HL-60 (cell line): ENCODE data around the gene CMIP.
A peak's percentile ranks its signal among the peaks of the same experiment; 100 is the strongest.

Experiments used
- DNase-seq, 2 experiments: peaks; one replicate each; pipeline ENCODE4 v3.0.0-alpha.2; 2010 to 2020; ENCODE audit warnings: low read depth in 1 of 2, low spot score in 1 of 2
- H3K27ac ChIP-seq: fragments of 250-450 bp; sonication (Bioruptor Pico); replicated peaks from 2 replicates; pipeline ENCODE4 v1.5.1; 2020; ENCODE audit warnings: mild to moderate bottlenecking, moderate library complexity
- H3K27me3 ChIP-seq: fragments of 250-450 bp; sonication (Bioruptor Pico); 2 replicates; pipeline ENCODE4 v1.5.1; 2021; ENCODE audit warnings: mild to moderate bottlenecking, moderate library complexity; ENCODE audit not compliant: insufficient read depth, poor library complexity, severe bottlenecking
- H3K4me3 ChIP-seq: replicated peaks from 2 replicates; pipeline ENCODE4 v1.5.1; 2011; ENCODE audit warnings: mild to moderate bottlenecking, control low read depth, low read length; ENCODE audit not compliant: insufficient read depth
- GABPA ChIP-seq: IDR thresholded peaks from 2 replicates; pipeline ENCODE4 v1.6.1; 2012; ENCODE audit warnings: low read depth
- POLR2AphosphoS5 ChIP-seq: IDR thresholded peaks from 2 replicates; pipeline ENCODE4 v1.6.1; 2012; ENCODE audit warnings: low read depth
- SPI1 ChIP-seq: IDR thresholded peaks from 2 replicates; pipeline ENCODE4 v1.6.1; 2012; ENCODE audit warnings: low read depth, mild to moderate bottlenecking, borderline replicate concordance
- TF ChIP-seq, protein P1 (sequence below): IDR thresholded peaks from 2 replicates; pipeline ENCODE4 v1.6.1; 2012; ENCODE audit warnings: low read depth; ENCODE audit not compliant: insufficient replicate concordance
- TF ChIP-seq, protein P2 (sequence below): IDR thresholded peaks from one replicate; pipeline ENCODE4 v1.5.1; 2011; ENCODE audit warnings: low read length, control low read depth, inconsistent platforms; ENCODE audit not compliant: insufficient read depth

CMIP gene

DNA sequence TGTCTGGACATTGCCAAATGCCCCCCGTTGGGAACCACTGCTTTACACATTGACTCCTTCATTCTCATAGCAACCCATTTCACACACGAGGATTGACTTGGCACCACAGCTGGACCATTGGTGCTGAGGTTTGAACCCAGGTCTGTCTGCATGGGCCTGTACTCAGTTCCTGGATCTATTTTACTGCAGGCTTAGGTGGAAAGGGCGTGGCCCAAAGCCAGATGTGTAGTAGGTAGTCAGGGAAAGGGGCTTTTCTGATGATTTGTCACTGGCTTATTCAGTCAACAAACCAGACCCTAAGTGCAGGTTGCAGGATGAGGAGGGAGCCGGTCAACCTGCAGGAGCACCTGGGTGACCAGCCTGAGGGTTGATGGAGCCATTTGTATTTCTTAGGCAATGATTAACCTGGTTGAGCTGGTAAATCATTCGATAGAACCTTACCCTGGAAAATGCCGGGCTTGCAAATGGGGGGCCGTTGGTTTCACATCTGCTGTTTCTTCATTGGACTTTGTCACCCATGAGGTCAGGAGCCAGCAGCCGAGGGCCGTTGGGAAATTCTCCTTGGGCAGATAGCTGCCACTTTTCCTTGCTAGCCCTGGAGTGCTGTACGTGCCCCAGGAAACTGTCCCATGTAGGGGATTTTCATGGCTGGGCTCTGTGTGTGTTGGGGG is 104.4 kb downstream of the CMIP start:
- no peak overlapping the region; the same call in 1 of the 2 replicates for H3K27ac ChIP-seq
- no peaks in the 10 kb centered on the region for H3K27me3 ChIP-seq
- TF ChIP-seq SPI1, result no peak
- DNase-seq, result peak in 1 of 2 experiments; percentile 33
- no peak overlapping the region for H3K4me3 ChIP-seq

DNA sequence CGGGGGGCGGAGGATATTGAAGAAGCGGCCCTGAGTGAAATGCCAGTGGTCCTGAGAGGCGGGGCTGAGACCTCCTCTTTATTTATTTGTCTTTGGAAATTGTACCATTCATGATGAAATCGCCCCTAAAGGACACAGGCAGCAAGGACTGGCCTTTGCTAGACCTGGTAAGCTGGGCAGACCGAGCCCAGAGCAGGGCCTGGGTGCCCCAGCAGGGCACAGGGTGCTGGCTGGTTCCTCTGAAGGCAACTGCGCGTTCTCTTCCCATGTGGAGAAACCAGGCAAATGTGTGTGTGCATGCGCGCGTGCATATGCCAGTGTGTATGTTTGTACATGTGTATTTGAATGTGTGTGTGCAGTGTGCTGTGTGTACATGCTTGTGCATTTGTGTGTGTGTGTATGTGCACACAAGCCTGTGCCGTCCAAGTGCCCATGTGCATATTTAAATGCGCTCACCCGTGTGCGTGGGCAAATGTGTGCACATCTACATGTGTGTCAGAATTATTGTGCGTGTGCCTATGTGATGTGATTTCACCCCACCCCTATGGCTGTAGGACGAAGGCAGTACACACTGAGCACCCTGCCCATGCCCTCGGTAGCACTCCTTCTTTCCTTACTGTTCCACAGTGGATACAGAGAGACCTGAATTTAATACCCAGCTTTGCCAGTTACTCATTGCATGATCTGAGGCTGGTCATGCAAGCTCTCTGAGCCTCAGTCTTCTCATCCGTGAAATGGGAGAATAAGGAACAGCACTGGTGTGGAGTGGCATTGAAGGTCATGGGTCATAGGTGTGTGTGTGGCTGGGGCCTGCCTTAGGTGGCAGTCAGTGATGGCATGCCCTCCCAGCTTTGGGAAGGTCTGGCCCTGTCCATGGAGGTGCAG is 105.2 kb downstream of the CMIP start:
- H3K27me3 ChIP-seq, result no peaks in the 10 kb centered on the region
- no peak for TF ChIP-seq GABPA
- TF ChIP-seq SPI1, result no peak
- no peak for TF ChIP-seq POLR2AphosphoS5
- TF ChIP-seq, protein P1, sequence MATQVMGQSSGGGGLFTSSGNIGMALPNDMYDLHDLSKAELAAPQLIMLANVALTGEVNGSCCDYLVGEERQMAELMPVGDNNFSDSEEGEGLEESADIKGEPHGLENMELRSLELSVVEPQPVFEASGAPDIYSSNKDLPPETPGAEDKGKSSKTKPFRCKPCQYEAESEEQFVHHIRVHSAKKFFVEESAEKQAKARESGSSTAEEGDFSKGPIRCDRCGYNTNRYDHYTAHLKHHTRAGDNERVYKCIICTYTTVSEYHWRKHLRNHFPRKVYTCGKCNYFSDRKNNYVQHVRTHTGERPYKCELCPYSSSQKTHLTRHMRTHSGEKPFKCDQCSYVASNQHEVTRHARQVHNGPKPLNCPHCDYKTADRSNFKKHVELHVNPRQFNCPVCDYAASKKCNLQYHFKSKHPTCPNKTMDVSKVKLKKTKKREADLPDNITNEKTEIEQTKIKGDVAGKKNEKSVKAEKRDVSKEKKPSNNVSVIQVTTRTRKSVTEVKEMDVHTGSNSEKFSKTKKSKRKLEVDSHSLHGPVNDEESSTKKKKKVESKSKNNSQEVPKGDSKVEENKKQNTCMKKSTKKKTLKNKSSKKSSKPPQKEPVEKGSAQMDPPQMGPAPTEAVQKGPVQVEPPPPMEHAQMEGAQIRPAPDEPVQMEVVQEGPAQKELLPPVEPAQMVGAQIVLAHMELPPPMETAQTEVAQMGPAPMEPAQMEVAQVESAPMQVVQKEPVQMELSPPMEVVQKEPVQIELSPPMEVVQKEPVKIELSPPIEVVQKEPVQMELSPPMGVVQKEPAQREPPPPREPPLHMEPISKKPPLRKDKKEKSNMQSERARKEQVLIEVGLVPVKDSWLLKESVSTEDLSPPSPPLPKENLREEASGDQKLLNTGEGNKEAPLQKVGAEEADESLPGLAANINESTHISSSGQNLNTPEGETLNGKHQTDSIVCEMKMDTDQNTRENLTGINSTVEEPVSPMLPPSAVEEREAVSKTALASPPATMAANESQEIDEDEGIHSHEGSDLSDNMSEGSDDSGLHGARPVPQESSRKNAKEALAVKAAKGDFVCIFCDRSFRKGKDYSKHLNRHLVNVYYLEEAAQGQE, result no peak
- TF ChIP-seq, protein P2, sequence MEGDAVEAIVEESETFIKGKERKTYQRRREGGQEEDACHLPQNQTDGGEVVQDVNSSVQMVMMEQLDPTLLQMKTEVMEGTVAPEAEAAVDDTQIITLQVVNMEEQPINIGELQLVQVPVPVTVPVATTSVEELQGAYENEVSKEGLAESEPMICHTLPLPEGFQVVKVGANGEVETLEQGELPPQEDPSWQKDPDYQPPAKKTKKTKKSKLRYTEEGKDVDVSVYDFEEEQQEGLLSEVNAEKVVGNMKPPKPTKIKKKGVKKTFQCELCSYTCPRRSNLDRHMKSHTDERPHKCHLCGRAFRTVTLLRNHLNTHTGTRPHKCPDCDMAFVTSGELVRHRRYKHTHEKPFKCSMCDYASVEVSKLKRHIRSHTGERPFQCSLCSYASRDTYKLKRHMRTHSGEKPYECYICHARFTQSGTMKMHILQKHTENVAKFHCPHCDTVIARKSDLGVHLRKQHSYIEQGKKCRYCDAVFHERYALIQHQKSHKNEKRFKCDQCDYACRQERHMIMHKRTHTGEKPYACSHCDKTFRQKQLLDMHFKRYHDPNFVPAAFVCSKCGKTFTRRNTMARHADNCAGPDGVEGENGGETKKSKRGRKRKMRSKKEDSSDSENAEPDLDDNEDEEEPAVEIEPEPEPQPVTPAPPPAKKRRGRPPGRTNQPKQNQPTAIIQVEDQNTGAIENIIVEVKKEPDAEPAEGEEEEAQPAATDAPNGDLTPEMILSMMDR, result no peak
- DNase-seq, result no peak
- H3K4me3 ChIP-seq, result no peak overlapping the region
- no peak overlapping the region for H3K27ac ChIP-seq

DNA sequence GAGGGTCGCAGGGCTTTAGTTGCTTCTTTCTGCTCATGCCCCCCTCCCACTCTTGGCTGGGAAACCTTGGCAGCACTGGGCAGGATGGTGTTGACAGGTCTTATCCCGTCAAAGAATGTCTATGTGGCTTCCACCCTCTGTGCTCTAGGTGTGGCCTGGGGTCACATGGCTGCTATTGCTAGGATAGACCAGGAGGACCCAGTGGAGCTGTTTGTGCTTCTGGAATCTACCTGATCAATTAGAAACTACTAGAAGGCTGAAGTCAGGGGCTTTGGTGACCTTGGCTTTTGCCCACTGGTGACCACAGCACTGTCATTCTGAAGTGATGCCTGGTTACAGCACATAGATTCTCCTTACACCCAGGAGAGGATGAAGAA is 105.8 kb downstream of the CMIP start:
- Histone ChIP-seq H3K4me3 (no peak overlapping the region), H3K27me3 (no peaks in the 10 kb centered on the region), H3K27ac (no peak overlapping the region)
- DNase-seq, result no peak
- TF ChIP-seq, protein P1, result no peak
- TF ChIP-seq SPI1, result no peak
- no peak for TF ChIP-seq GABPA
- no peak for TF ChIP-seq POLR2AphosphoS5

DNA sequence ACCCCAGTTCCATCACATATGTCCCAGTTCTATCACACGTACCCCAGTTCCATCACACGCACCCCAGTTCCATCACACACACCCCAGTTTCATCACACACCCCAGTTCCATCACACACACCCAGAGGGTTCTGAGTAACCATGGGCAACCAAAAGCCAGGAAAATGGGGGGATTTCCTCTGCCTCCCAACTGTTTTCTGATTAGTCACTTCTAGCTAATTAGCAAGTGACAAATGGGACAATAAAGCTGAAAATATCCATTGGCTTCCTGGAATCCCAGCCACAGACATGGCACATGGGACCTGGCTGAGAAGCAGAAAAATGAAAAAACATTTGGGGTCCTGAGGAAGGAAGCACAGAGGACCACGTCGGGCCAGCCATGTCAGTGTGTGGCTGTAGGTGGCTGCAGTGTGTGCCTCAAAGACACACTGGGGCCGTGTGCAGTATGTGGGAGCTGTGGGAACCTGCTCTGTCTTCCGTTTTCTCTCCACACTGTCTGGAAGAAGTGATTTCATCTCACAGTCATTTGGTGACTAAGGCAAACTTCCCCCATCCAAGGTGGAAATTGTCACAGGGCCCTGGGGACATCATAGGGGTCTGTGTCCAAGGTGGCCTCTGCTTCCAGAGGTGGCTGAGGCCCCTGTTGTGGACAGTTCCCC is 106.7 kb downstream of the CMIP start:
- Histone ChIP-seq H3K27ac (no peak overlapping the region), H3K27me3 (no peaks in the 10 kb centered on the region), H3K4me3 (no peak overlapping the region)
- TF ChIP-seq, protein P1, result no peak
- TF ChIP-seq SPI1, result peak; percentile 19; the same call in 1 of the 2 replicates
- peak; percentile 15 to 61 for DNase-seq
